CD4-positive, CD25-positive, alpha-beta regulatory T cell (primary cell): Measurements from ENCODE around the gene LYSMD3. TPM values are rescaled to one million over a fixed set of nuclear protein-coding genes. Genes with fewer than 3 reads are reported as not detected.
A peak's percentile ranks its signal among the peaks of the same experiment; 100 is the strongest.

Experiments
- ATAC-seq, 2 donors: fragments of 150-1000 bp; cut with Tn5 transposase; one replicate each; pipeline ENCODE4 v1.10.0; 2021; ENCODE audit warnings: low read depth in 2 of 2, moderate number of reproducible peaks in 2 of 2, moderate library complexity in 1 of 2
- DNase-seq, 3 donors: peaks; one replicate each; pipeline versions ENCODE4 v3.0.0 to v3.0.0-alpha.2; 2012 to 2022; ENCODE audit warnings: mixed read lengths in 1 of 3
- H3K27ac ChIP-seq: one replicate; pipeline ENCODE4 v1.7.0; 2013; ENCODE audit warnings: mild to moderate bottlenecking, low read length; ENCODE audit not compliant: insufficient read depth, poor library complexity, severe bottlenecking
- H3K27me3 ChIP-seq: one replicate; pipeline ENCODE4 v1.7.0; 2013; ENCODE audit warnings: low read length; ENCODE audit not compliant: control insufficient read depth, insufficient read depth
- H3K36me3 ChIP-seq: one replicate; pipeline ENCODE4 v1.7.0; 2013; ENCODE audit warnings: mild to moderate bottlenecking, low read length, moderate library complexity; ENCODE audit not compliant: control insufficient read depth, insufficient read depth
- H3K4me1 ChIP-seq: 2 replicates; pipeline ENCODE4 v1.7.0; 2013; ENCODE audit warnings: mild to moderate bottlenecking, low read length; ENCODE audit not compliant: insufficient read depth, control insufficient read depth, poor library complexity, severe bottlenecking
- H3K4me3 ChIP-seq: one replicate; pipeline ENCODE4 v1.7.0; 2013; ENCODE audit warnings: low read depth, mild to moderate bottlenecking, low read length, moderate library complexity
- H3K9me3 ChIP-seq, 2 experiments: 1 replicate in 1 of 2; 2 replicates in 1 of 2; pipeline ENCODE4 v1.7.0; 2013; ENCODE audit warnings: low read length in 2 of 2, mild to moderate bottlenecking in 1 of 2, moderate library complexity in 1 of 2; ENCODE audit not compliant: control insufficient read depth in 2 of 2
- H3K27ac Mint-ChIP-seq, 3 donors: one replicate each; pipeline ENCODE4 v1.8.0; 2020 to 2022; ENCODE audit warnings: mild to moderate bottlenecking in 3 of 3, mixed read lengths in 3 of 3, moderate library complexity in 2 of 3
- H3K27me3 Mint-ChIP-seq: one replicate; pipeline ENCODE4 v1.8.0; 2022; ENCODE audit warnings: mild to moderate bottlenecking, mixed read lengths
- H3K36me3 Mint-ChIP-seq: one replicate; pipeline ENCODE4 v1.8.0; 2020; ENCODE audit warnings: mixed read lengths
- H3K4me1 Mint-ChIP-seq, 4 donors: one replicate each; pipeline ENCODE4 v1.8.0; 2020 to 2022; ENCODE audit warnings: mixed read lengths in 4 of 4, mild to moderate bottlenecking in 1 of 4
- H3K4me3 Mint-ChIP-seq, 4 donors: one replicate each; pipeline ENCODE4 v1.8.0; 2020 to 2022; ENCODE audit warnings: mild to moderate bottlenecking in 4 of 4, mixed read lengths in 4 of 4, moderate library complexity in 3 of 4
- H3K9me3 Mint-ChIP-seq, 7 donors: one replicate each; pipeline ENCODE4 v1.8.0; 2020 to 2022; ENCODE audit warnings: mixed read lengths in 7 of 7, mild to moderate bottlenecking in 3 of 7, moderate library complexity in 2 of 7
- polyA plus RNA-seq, 4 donors: library from polyadenylated mRNA; unstranded; fragments of 300-500 nt; fragmentation: Illumina TruSeq; gene quantifications; one replicate each; pipeline ENCODE4 v1.2.3, GENCODE V29; 2021
- total RNA-seq: library from RNA; stranded (reverse); gene quantifications from one replicate; pipeline ENCODE4 v1.2.3, GENCODE V29; 2022

LYSMD3 gene
- total and polyA plus RNA-seq, 5 donors from 2014 or later = 8.3 to 34.4 (median 11.2) TPM

DNA sequence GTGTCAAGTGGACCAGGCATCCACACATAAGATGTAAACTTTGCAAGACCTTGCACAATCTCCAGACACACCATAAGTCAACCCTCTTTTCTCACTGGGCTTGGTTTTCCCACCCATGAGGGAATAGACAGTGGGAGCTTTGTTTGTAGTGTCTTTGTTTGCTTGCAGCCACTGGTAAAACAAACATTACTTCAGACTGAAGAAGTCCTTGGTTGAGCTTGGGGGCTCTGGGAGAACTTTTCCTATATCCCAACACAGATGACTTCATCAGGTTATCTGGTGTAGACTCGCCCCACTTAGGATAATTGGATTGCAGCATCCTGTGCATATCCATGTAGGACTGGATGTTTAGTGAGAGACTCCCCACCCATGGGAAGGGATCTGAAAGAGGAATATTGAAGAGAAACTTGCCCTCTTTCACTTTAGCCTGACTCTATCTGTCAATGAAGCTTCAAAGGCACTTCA, 17.7 kb upstream of the LYSMD3 start:
- H3K27ac Mint-ChIP-seq = no peak overlapping the region
- peaks cover 0 to 1% (median 0%) of the 10 kb centered on the region in 7 donors for H3K9me3 Mint-ChIP-seq
- no peak overlapping the region for H3K4me3 Mint-ChIP-seq
- H3K36me3 ChIP-seq = no peaks in the 10 kb centered on the region
- no peaks in the 10 kb centered on the region for H3K36me3 Mint-ChIP-seq
- H3K9me3 ChIP-seq = no peaks in the 10 kb centered on the region
- H3K4me3 ChIP-seq = no peak overlapping the region
- ATAC-seq (no peak), DNase-seq (no peak)
- H3K27me3 Mint-ChIP-seq = peaks cover 48% of the 10 kb centered on the region
- H3K27ac ChIP-seq = no peak overlapping the region
- H3K4me1 ChIP-seq = no peaks in the 10 kb centered on the region
- H3K27me3 ChIP-seq = peaks cover 27% of the 10 kb centered on the region
- no peaks in the 10 kb centered on the region for H3K4me1 Mint-ChIP-seq

- Histone ChIP-seq H3K27me3 (peaks cover 27% of the 10 kb centered on the region), H3K4me1 (no peaks in the 10 kb centered on the region), H3K9me3 (no peaks in the 10 kb centered on the region), H3K4me3 (no peak overlapping the region), H3K36me3 (no peaks in the 10 kb centered on the region), H3K27ac (no peak overlapping the region)
- no peak for ATAC-seq
- no peaks in the 10 kb centered on the region for H3K36me3 Mint-ChIP-seq
- no peaks in the 10 kb centered on the region for H3K9me3 Mint-ChIP-seq
- no peak overlapping the region for H3K27ac Mint-ChIP-seq
- peaks cover 46% of the 10 kb centered on the region for H3K27me3 Mint-ChIP-seq
- H3K4me1 Mint-ChIP-seq = no peaks in the 10 kb centered on the region
- no peak overlapping the region for H3K4me3 Mint-ChIP-seq
- no peak for DNase-seq
Measured at GRCh38 chr5:90546216-90546837, 16.9 kb upstream of the LYSMD3 start.

GRCh38 chr5:90545511-90545910, 16.1 kb upstream of the LYSMD3 start:
- H3K27me3 Mint-ChIP-seq = peaks cover 51% of the 10 kb centered on the region
- ATAC-seq = no peak
- no peak overlapping the region for H3K27ac Mint-ChIP-seq
- no peaks in the 10 kb centered on the region for H3K9me3 Mint-ChIP-seq
- no peak for DNase-seq
- Histone ChIP-seq H3K4me1 (no peaks in the 10 kb centered on the region), H3K36me3 (no peaks in the 10 kb centered on the region), H3K27me3 (peaks cover 28% of the 10 kb centered on the region), H3K27ac (no peak overlapping the region), H3K9me3 (no peaks in the 10 kb centered on the region), H3K4me3 (no peak overlapping the region)
- no peaks in the 10 kb centered on the region for H3K36me3 Mint-ChIP-seq
- H3K4me3 Mint-ChIP-seq = no peak overlapping the region
- no peaks in the 10 kb centered on the region for H3K4me1 Mint-ChIP-seq

- Histone ChIP-seq H3K4me3 (no peak overlapping the region), H3K27ac (no peak overlapping the region), H3K27me3 (peaks cover 32% of the 10 kb centered on the region), H3K36me3 (no peaks in the 10 kb centered on the region), H3K4me1 (no peaks in the 10 kb centered on the region), H3K9me3 (no peaks in the 10 kb centered on the region)
- H3K9me3 Mint-ChIP-seq = no peaks in the 10 kb centered on the region
- no peak for ATAC-seq
- DNase-seq = no peak
- no peak overlapping the region for H3K27ac Mint-ChIP-seq
- no peaks in the 10 kb centered on the region for H3K4me1 Mint-ChIP-seq
- H3K4me3 Mint-ChIP-seq = no peak overlapping the region
- H3K27me3 Mint-ChIP-seq = peaks cover 69% of the 10 kb centered on the region
- no peaks in the 10 kb centered on the region for H3K36me3 Mint-ChIP-seq
Measured at GRCh38 chr5:90542827-90543519, 13.6 kb upstream of the LYSMD3 start.

DNA sequence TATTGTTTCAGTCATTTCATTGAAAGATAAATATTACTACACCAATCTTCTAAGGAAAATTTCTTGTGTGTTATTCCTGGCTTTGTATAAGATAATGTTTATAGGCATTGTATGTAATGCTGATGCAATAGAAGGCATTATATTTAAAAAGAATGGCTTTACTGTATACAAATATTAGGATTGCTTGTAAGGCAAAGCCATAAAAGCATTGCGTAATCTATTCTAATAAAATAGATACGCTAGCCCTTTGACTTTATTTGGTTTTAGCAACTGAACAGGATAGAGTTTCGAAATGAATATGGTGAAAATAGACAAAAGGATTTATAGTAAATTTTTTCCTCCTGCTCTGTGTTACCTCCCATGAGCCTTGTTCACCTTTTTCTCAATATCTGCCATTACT, 5.5 kb upstream of the LYSMD3 start:
- Mint-ChIP-seq H3K4me1 (peaks cover 0 to 2% (median under 1%) of the 10 kb centered on the region in 4 donors), H3K27me3 (peaks cover 67% of the 10 kb centered on the region), H3K36me3 (no peaks in the 10 kb centered on the region), H3K27ac (no peak overlapping the region), H3K4me3 (no peak overlapping the region), H3K9me3 (no peaks in the 10 kb centered on the region)
- H3K27me3 ChIP-seq = peaks cover 26% of the 10 kb centered on the region
- no peak for DNase-seq
- no peaks in the 10 kb centered on the region for H3K9me3 ChIP-seq
- H3K4me1 ChIP-seq = no peaks in the 10 kb centered on the region
- ATAC-seq = no peak
- no peak overlapping the region for H3K27ac ChIP-seq
- H3K36me3 ChIP-seq = no peaks in the 10 kb centered on the region
- H3K4me3 ChIP-seq = no peak overlapping the region

GRCh38 chr5:90533794-90534193, 4.4 kb upstream of the LYSMD3 start:
- H3K4me3 ChIP-seq = no peak overlapping the region
- DNase-seq (no peak), ATAC-seq (no peak)
- Mint-ChIP-seq H3K36me3 (no peaks in the 10 kb centered on the region), H3K9me3 (no peaks in the 10 kb centered on the region), H3K4me3 (no peak overlapping the region), H3K4me1 (peaks cover 2 to 6% (median 4%) of the 10 kb centered on the region in 4 donors), H3K27ac (no peak overlapping the region), H3K27me3 (peaks cover 59% of the 10 kb centered on the region)
- peaks cover 3% of the 10 kb centered on the region for H3K4me1 ChIP-seq
- peaks cover 25% of the 10 kb centered on the region for H3K27me3 ChIP-seq
- no peak overlapping the region for H3K27ac ChIP-seq
- no peaks in the 10 kb centered on the region for H3K36me3 ChIP-seq
- H3K9me3 ChIP-seq = no peaks in the 10 kb centered on the region

DNA sequence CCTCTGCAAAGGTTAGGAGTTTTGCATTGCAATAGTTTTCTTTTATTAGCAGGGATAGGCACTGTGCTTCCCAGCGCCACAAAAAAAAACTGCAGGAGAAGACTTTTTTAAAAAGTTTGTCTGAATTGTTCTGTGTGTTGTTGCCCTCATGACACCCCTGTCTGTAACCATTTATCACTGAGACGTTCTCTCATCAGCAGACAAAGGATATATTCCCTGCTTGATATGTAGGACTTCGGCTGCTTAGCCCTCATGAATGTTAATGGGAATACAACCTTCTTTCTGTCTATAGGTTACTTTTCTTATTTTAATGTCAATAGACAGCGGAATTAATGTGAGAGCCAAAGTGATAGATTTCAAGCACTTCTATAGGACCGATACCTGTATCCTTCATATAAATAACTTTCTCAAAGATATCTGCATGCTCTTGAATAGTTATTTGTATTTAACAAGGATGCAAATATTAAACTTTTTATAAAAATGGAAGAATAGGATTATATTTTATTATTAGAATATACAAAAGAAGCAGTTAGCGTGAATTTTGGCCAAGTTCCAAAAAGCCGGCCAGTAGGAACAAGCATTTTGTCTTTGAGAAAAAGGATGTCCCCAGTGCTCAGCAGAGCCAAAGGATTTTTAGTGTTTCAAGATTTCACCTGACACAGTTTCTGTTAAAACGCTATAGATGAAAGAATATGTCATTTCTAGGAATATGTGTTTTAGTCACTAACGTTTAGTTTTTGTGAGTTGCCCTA, 1.5 kb upstream of the LYSMD3 start:
- peaks cover 3% of the 10 kb centered on the region for H3K36me3 ChIP-seq
- peaks cover 22 to 33% (median 30%) of the 10 kb centered on the region in 4 donors for H3K4me1 Mint-ChIP-seq
- H3K27ac Mint-ChIP-seq = peak overlapping the region in 2 of 3 donors; percentile 95 to 99
- peaks cover 40% of the 10 kb centered on the region for H3K27me3 Mint-ChIP-seq
- peak overlapping the region; percentile 94 for H3K4me3 ChIP-seq
- H3K36me3 Mint-ChIP-seq = no peaks in the 10 kb centered on the region
- H3K4me1 ChIP-seq = peaks cover 32% of the 10 kb centered on the region
- DNase-seq (no peak), ATAC-seq (no peak)
- no peaks in the 10 kb centered on the region for H3K9me3 ChIP-seq
- peaks cover 0 to 1% (median 0%) of the 10 kb centered on the region in 7 donors for H3K9me3 Mint-ChIP-seq
- peak overlapping the region; percentile 92 to 100 (median 97) for H3K4me3 Mint-ChIP-seq
- no peak overlapping the region for H3K27ac ChIP-seq
- H3K27me3 ChIP-seq = peaks cover 23% of the 10 kb centered on the region
